ENCODE measurements around the gene CLCN6.

CLCN6 gene

GRCh38 chr1:11805422-11806306, at the start of gene CLCN6, which contains the start of gene MTHFR:
Gene CLCN6, plus strand, starts transcription at chr1:11806191. Its CDS starts 72 bp downstream, at chr1:11806263.
Gene MTHFR, minus strand, starts transcription at chr1:11805964. Its CDS starts 2,848 bp downstream, at chr1:11803116.
- DNase-seq = peak; percentile 100

- no peak for DNase-seq
These were observed 48.9 kb upstream of the CLCN6 start for GRCh38 chr1:11757047-11757446.

GRCh38 chr1:11759791-11760190, 46.2 kb upstream of the CLCN6 start:
- no peak for DNase-seq

GRCh38 chr1:11761285-11761684, 44.7 kb upstream of the CLCN6 start:
- no peak for DNase-seq

GRCh38 chr1:11761988-11762406, 44.0 kb upstream of the CLCN6 start, which contains the start of gene C1orf167:
Gene C1orf167, plus strand, starts transcription at chr1:11762193. Its CDS starts 2,208 bp downstream, at chr1:11764401.
- no peak for DNase-seq

- DNase-seq = no peak
These were observed 41.9 kb upstream of the CLCN6 start for GRCh38 chr1:11764115-11764514.

- DNase-seq = no peak
These were observed 41.5 kb upstream of the CLCN6 start for GRCh38 chr1:11764519-11764918.

- no peak for DNase-seq
These were observed 40.1 kb upstream of the CLCN6 start for GRCh38 chr1:11765661-11766428.

- DNase-seq = no peak
These were observed 39.6 kb upstream of the CLCN6 start for GRCh38 chr1:11766429-11766776.

GRCh38 chr1:11767922-11768704, 37.9 kb upstream of the CLCN6 start:
- DNase-seq = no peak

GRCh38 chr1:11768821-11769220, 37.2 kb upstream of the CLCN6 start:
- no peak for DNase-seq

GRCh38 chr1:11769274-11769673, 36.7 kb upstream of the CLCN6 start:
- no peak for DNase-seq

- DNase-seq = no peak
These were observed 36.0 kb upstream of the CLCN6 start for GRCh38 chr1:11770011-11770410.

GRCh38 chr1:11771481-11772043, 34.4 kb upstream of the CLCN6 start:
- DNase-seq = no peak

- no peak for DNase-seq
These were observed 33.5 kb upstream of the CLCN6 start for GRCh38 chr1:11772458-11772857.

- no peak for DNase-seq
These were observed 31.2 kb upstream of the CLCN6 start for GRCh38 chr1:11774753-11775152.

GRCh38 chr1:11777658-11778322, 28.2 kb upstream of the CLCN6 start:
- no peak for DNase-seq

- DNase-seq = no peak
These were observed 27.7 kb upstream of the CLCN6 start for GRCh38 chr1:11778336-11778735.

- no peak for DNase-seq
These were observed 27.0 kb upstream of the CLCN6 start for GRCh38 chr1:11778844-11779623.

- no peak for DNase-seq
These were observed 26.1 kb upstream of the CLCN6 start for GRCh38 chr1:11779715-11780379.

Data from activated CD4-positive, alpha-beta T cell treated with anti-CD3 and anti-CD28 coated beads, Interleukin-10, Interleukin-2, amounts not matched to agents 100 ng/mL and 50 ng/mL, durations not matched to agents 16 hours and 8 hours (primary cell).